Keratinocyte (primary cell): ENCODE results near the gene HOXD8. TPM values are rescaled to one million over a fixed set of nuclear protein-coding genes. Genes with fewer than 3 reads are reported as not detected.

Source experiments
- DNase-seq: peaks from one replicate; pipeline ENCODE4 v3.0.0-alpha.2; 2011; ENCODE audit warnings: low read depth, missing footprints, low spot score
- FAIRE-seq: peaks from 2 replicates; lab custom pipeline; 2011; peaks lifted over from hg19 to GRCh38; lab: Jason Lieb, UNC
- H2AFZ ChIP-seq: 2 replicates; pipeline ENCODE4 v1.6.0; 2012; ENCODE audit warnings: low read length, control low read depth, inconsistent platforms; ENCODE audit not compliant: control insufficient read depth
- H3K27ac ChIP-seq: 2 replicates; pipeline ENCODE4 v1.5.1; 2011; ENCODE audit warnings: low read length; ENCODE audit not compliant: control insufficient read depth, insufficient read depth
- H3K27me3 ChIP-seq: 3 replicates; pipeline ENCODE4 v1.6.0; 2011; ENCODE audit warnings: low read length; ENCODE audit not compliant: control insufficient read depth, insufficient read depth; ENCODE audit errors: extremely low read depth
- H3K36me3 ChIP-seq, 2 experiments: 2 replicates in 1 of 2; 3 replicates in 1 of 2; pipeline ENCODE4 v1.5.1; 2011; ENCODE audit warnings: low read length in 2 of 2, mild to moderate bottlenecking in 1 of 2; ENCODE audit not compliant: control insufficient read depth in 2 of 2, insufficient read depth in 2 of 2; ENCODE audit errors: extremely low read depth in 1 of 2
- H3K4me1 ChIP-seq: 3 replicates; pipeline ENCODE4 v1.5.1; 2011; ENCODE audit warnings: low read length; ENCODE audit not compliant: control insufficient read depth, insufficient read depth; ENCODE audit errors: extremely low read depth
- H3K4me2 ChIP-seq: 3 replicates; pipeline ENCODE4 v1.6.0; 2011; ENCODE audit warnings: low read depth, low read length; ENCODE audit not compliant: control insufficient read depth, insufficient read depth; ENCODE audit errors: extremely low read depth
- H3K4me3 ChIP-seq, 3 experiments: fragments of 200-600 bp in 1 of 3; sonication (generic) in 1 of 3; 2 replicates in 2 of 3; 3 replicates in 1 of 3; pipeline ENCODE4 v1.5.1; 2011 to 2016; ENCODE audit warnings: low read length in 3 of 3, mild to moderate bottlenecking in 3 of 3, control low read depth in 2 of 3, inconsistent platforms in 1 of 3, low read depth in 1 of 3, mixed read lengths in 1 of 3, mixed run types in 1 of 3, moderate library complexity in 1 of 3; ENCODE audit not compliant: control insufficient read depth in 2 of 3, insufficient read depth in 2 of 3; ENCODE audit errors: extremely low read depth in 1 of 3
- H3K79me2 ChIP-seq: 2 replicates; pipeline ENCODE4 v1.6.0; 2012; ENCODE audit warnings: low read length; ENCODE audit not compliant: control insufficient read depth, insufficient read depth
- H3K9ac ChIP-seq: 3 replicates; pipeline ENCODE4 v1.6.0; 2011; ENCODE audit warnings: low read length; ENCODE audit not compliant: control insufficient read depth, insufficient read depth; ENCODE audit errors: extremely low read depth
- H3K9me1 ChIP-seq: 3 replicates; pipeline ENCODE4 v1.6.0; 2011; ENCODE audit warnings: low read length; ENCODE audit not compliant: control insufficient read depth, insufficient read depth; ENCODE audit errors: extremely low read depth
- H3K9me3 ChIP-seq: 2 replicates; pipeline ENCODE4 v1.5.1; 2012; ENCODE audit warnings: low read depth, low read length; ENCODE audit not compliant: control insufficient read depth
- H4K20me1 ChIP-seq: 3 replicates; pipeline ENCODE4 v1.6.0; 2011; ENCODE audit warnings: low read length; ENCODE audit not compliant: control insufficient read depth, insufficient read depth; ENCODE audit errors: extremely low read depth
- CTCF ChIP-seq, 3 experiments: IDR thresholded peaks in 1 of 3; conservative IDR thresholded peaks in 1 of 3; optimal IDR thresholded peaks in 1 of 3; 2 replicates in 2 of 3; 3 replicates in 1 of 3; pipeline versions ENCODE3 to v1.5.1; 2011; ENCODE audit warnings: low read length in 3 of 3, mild to moderate bottlenecking in 3 of 3, moderate library complexity in 2 of 3, control low read depth in 1 of 3, inconsistent platforms in 1 of 3; ENCODE audit not compliant: insufficient read depth in 2 of 3; ENCODE audit errors: extremely low read depth in 1 of 3
- EZH2 ChIP-seq: IDR thresholded peaks from one replicate; pipeline ENCODE4 v1.6.1; 2012; ENCODE audit warnings: inconsistent platforms, mild to moderate bottlenecking, low read length, moderate library complexity
- dilution Hi-C: fragments of 300-500 bp; cut with MboI; formaldehyde crosslinking; loops from one replicate; pipeline ENCODE4 v1.7.0; 2020; ENCODE audit warnings: low sequenced_read_pairs; ENCODE audit not compliant: extremely low pct_ligation_motif_present
- polyA plus RNA-seq, 5 experiments: library from polyadenylated mRNA; depleted of rRNA in 3 of 5; stranded (reverse) in 3 of 5; stranded (forward) in 1 of 5; unstranded in 1 of 5; fragments of >200 nt; gene quantifications; 1 replicate in 1 of 5; 2 replicates in 3 of 5; 3 replicates in 1 of 5; pipeline versions ENCODE4 v1.2.1 to v1.2.3, GENCODE V29; 2011 to 2012; ENCODE audit warnings: missing spikeins in 2 of 5, low read depth in 1 of 5, low replicate concordance in 1 of 5

Gene HOXD8
- polyA plus RNA-seq, 1 donor (not counting 4 experiments of a cell fraction or from before 2014, with no cell fraction given) = not detected

GRCh38 chr2:176129813-176130146, 275 bp downstream of the HOXD8 start:
- dilution Hi-C loops = no loop called here
- Histone ChIP-seq H3K4me2 (peak overlapping the region; percentile 46), H3K27me3 (peaks cover 93% of the 10 kb centered on the region), H3K9me3 (no peaks in the 10 kb centered on the region), H3K27ac (no peak overlapping the region), H4K20me1 (no peaks in the 10 kb centered on the region), H3K9ac (no peak overlapping the region), H3K79me2 (no peaks in the 10 kb centered on the region), H3K9me1 (no peaks in the 10 kb centered on the region), H3K4me3 (peak overlapping the region in 1 of 3 experiments; percentile 27), H3K4me1 (no peaks in the 10 kb centered on the region), H2AFZ (no peak overlapping the region), H3K36me3 (no peaks in the 10 kb centered on the region)
- FAIRE-seq (no peak), DNase-seq (no peak)
- TF ChIP-seq CTCF (optimal IDR thresholded peaks at IDR 0.05 in 1 of 3, IDR thresholded peaks at IDR 0.05 in 1 of 3, conservative IDR thresholded peaks at IDR 0.05 in 1 of 3; ENCODE audit: extremely low read depth in 1 of 3, insufficient read depth in 2 of 3, low read length in 3 of 3) (no peak), EZH2 (no peak)

- no peaks in the 10 kb centered on the region for H3K9me3 ChIP-seq
- H3K4me1 ChIP-seq = no peaks in the 10 kb centered on the region
- H3K4me3 ChIP-seq = peak overlapping the region in 2 of 3 experiments; percentile 6 to 23
- H3K9me1 ChIP-seq = no peaks in the 10 kb centered on the region
- H4K20me1 ChIP-seq = no peaks in the 10 kb centered on the region
- peak overlapping the region; percentile 46 for H3K4me2 ChIP-seq
- H3K36me3 ChIP-seq = no peaks in the 10 kb centered on the region
- FAIRE-seq = no peak
- H2AFZ ChIP-seq = no peak overlapping the region
- H3K27ac ChIP-seq = no peak overlapping the region
- DNase-seq = no peak
- no peaks in the 10 kb centered on the region for H3K79me2 ChIP-seq
- dilution Hi-C loops = no loop called here
- H3K27me3 ChIP-seq = peaks cover 93% of the 10 kb centered on the region
- no peak overlapping the region for H3K9ac ChIP-seq
- no peak for TF ChIP-seq CTCF (optimal IDR thresholded peaks at IDR 0.05 in 1 of 3, IDR thresholded peaks at IDR 0.05 in 1 of 3, conservative IDR thresholded peaks at IDR 0.05 in 1 of 3; ENCODE audit: extremely low read depth in 1 of 3, insufficient read depth in 2 of 3, low read length in 3 of 3)
- TF ChIP-seq EZH2 = peak; percentile 94
Measured at GRCh38 chr2:176130147-176130956, 847 bp downstream of the HOXD8 start.
